ENCODE data around the gene CACNA1S.

The CACNA1S gene

DNA sequence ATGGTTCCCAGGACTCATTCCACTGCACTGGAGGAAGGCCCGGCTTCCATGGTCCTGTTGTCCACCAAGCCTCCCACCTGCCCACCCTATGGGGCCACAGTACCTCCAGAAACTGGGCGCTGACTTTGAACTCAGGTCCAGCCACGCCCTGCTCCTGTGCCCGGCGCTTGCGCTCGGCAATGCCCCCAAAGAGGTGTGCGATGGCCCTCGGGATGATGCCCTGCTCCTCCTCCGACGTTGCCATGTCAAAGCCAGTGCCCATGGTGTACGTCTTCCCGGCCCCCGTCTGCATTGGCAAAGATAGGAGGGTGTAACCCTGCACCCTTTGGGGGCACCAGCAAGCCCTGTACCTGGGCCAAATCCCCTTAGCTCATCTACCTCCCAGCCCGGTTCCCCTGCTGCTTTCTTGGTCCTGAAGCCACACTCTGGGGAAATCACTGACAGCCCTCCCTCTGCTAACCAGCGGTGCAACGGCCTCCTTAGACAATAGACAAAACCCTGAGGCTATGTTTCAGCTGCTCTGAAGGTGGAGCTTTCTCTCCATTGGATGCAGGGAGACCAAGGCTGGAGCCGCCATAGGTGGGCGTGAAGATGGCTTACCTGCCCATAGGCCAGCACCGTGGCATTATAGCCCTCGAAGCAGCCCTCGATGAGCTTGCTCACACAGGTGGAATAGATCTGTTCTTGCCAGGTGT lies 103.4 kb downstream of the CACNA1S start:
- no peak for DNase-seq

DNA sequence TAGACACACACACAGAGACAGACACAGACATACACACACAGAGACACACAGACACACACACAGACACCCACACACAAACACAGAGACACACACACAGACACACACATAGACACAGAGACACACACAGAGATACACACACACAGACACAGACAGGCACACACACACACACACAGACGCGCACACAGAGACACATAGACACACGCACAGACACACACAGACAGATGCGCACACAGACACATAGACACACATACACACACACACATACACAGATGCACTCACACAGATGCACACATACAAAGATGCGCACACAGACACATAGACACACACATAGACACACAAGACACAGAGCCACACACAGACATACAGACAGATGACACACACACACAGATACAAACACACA lies 104.7 kb downstream of the CACNA1S start:
- DNase-seq, result no peak

DNA sequence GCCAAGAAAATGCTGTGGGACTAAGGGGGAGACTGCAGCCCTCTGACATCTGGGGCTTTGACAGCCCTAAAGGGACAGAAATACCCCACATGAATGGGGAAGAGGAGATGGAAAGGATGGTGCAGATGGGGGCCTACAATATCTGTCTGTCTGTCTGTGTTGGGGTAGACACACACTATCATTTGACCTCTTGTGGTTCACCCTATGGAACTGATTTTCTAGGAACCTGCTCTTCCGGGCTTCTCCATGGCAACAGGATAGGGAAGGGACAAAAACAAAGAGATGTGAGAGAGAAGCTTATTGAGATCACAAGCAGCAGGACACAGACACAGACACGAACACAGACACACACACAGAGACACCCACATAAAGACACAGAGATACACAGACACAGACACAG lies 105.8 kb downstream of the CACNA1S start:
- no peak for DNase-seq

DNA sequence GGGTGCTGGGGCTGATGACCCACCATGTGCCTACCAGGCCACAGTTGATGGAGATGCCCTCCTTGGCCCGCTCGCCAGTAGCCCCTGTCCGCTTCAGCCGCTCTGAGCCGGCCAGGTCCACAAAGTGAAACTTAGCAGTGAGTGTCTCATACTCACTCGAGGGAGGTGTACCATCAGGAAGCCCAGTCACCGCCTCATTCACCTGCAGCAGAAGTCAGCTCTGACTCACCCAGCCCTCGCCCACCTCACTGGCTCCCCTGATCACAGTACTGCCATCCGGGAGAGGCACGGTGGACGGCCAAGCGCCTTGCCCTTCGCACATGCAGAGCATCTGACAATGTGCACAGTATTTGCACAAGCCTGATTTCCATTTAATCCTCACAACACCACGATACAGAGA lies 107.5 kb downstream of the CACNA1S start:
- DNase-seq, result no peak

DNA sequence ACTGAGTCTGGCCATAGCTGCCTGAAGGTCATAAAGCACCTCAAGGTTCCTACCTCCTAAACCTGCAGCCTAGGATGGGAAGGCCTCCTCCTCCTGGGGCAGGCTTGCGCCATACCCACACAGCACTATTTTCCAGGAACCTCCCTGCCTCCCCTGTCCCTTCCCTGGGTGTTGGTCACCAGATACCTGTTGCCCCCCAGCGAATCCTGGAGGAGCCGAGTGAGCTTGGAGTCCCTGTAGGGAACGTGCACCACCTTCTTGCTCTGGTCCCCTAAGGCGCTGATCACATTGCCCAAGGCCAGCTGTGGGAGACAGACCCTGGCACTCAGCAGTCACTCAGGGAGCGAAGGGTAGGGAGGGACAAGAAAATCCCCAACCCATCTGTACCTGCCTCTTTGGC lies 108.1 kb downstream of the CACNA1S start:
- no peak for DNase-seq

DNA sequence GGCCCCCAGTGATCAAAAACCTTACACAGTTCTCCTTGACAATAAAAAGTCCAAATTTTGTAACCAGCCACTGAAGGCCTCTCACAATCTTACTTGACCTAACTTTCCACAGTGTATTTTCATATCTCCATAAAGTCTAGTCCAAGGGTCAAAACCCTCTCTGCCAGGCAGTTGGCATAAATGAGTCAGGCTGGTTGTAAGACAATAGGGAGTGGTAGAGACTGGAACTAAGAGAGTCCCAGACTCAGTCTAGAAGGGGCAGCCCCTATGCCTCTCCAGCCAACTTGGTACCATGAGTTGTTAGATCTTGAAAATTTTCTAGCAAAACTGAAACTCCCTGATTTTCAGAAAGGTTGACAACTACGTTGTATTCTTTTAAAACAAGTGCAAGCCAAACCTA lies 109.7 kb downstream of the CACNA1S start:
- DNase-seq, result no peak

DNA sequence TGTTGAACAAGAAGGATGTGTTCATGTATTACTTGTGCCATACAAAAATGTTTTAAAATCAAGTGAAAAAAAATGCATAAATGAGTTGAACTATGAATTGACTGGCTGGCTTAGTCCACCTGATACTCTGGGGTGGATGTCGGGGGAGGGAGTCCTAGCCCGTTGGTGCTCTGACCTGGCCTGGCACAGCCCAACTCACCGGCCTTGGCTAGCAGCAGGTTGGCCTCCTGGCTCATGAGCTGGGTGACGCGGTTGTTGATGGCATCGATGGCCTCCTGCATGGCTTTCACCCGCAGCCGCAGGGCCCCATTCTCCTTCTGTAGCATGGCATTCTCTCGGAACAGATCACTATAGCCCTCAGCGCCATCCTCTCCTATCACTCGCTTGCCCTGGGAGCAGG lies 110.3 kb downstream of the CACNA1S start:
- DNase-seq, result no peak

DNA sequence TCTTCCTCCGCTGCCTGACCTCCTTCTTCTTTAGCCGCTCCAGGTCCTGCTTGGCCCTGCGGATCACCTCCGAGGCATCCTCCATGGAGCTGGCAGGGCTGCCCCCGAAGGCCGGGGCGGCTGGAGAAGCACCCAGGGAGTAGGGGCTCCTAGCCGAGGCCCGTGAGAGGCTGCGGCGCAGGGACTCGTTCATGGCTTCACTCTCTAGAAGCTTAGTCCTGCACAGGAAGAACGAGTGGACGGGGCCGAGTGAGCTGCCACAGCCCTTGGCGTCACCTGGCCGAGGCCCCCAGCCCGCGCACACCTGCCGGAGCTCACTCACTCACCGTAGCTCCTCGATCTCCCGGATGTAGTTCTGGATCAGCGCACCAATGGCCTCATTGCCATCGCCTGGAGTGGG lies 111.8 kb downstream of the CACNA1S start:
- DNase-seq, result no peak

DNA sequence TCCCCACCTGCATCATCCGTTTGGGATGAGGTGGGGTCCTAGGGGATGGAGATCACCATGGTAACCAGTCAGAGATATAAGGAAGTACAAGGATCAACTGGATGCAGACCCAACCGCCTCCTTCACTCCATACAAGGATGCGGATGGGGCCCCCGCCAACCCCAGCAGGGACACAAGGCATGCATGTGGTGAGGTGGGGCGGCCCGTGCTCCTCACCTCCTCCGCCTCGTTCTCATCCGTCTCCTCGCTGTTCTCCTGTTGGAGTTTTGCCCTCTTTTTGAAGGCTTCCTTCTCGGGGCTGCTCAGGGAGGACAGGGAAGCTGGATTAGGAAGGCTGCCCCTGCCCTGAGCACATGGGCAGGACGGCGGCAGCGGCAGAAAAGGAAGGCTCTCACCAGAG lies 112.6 kb downstream of the CACNA1S start:
- no peak for DNase-seq

DNA sequence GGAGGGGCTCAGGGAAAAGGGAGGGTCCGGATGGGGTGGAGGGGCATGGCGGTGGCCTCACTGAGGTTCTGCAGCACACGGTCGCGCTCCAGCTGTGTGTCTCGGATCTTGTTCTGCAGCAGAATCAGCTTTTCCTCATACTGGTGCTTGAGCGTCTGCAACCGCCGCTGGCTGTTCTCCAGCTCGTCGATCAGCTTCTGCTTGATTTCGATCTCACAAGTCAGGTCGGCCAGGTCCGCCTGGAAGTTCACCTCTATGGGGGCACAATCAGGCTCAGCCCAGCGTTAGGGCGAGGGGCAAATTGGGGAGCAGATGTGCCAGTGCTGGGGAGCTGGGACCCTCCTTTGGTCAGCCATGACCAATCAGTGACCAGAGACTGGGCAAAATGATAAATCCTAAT lies 113.9 kb downstream of the CACNA1S start:
- no peak for DNase-seq

DNA sequence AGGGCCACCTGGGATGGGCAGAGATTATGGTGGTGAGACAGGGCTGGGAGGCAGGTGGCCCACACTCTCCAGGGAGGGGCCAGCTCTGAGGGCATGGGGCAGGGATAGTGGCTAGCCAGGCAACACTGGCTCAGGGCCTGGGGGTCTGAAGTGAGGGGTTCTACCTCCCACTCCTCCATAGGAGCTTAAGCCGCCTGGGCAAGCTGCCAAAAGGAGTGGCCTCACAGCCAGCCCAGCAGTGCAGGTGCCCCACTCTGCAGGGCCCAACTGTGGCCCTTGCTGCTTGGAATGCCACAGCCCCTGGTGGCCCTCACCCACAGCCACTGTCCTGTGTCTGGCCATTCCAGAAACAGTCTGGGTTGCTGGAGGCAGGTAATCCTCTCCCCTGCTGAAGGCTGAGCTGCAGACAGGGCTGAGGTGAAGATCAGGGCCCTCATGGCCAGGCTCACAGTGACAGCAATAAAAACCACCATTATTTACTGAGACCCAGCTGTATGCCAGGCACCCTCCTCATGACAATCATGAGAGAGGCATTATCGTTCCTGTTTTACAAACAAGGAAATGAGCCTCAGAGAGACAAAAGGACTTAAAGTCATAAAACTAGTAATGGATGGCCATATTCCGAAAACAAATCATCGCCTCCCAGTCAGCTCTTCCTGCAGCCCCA lies 119.7 kb downstream of the CACNA1S start:
- no peak for DNase-seq

DNA sequence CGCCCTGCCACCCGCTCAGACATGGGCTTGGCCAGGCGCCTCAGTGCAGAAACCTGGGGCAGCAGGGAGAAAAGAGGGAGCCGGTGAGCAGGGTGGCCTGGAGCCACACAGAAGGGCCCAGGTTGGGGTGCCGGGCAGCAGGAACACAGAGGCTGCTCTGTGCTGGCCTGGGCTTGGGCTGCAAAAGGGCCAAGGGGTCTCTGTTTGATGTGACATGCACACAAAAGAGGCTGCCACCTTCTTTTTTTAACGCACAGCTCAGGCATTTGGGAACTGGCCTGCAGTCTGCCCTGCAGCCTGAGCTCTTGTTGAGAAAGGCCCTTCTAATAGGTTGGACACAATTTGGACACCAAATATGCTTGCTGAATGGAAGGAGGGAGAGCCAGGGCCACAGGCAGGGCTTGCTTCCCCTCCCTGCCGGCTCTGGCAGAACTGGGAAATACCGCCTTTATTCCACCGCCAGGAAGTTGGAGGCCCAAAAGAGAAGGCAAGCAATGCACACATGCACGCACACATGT lies 121.1 kb downstream of the CACNA1S start:
- no peak for DNase-seq

DNA sequence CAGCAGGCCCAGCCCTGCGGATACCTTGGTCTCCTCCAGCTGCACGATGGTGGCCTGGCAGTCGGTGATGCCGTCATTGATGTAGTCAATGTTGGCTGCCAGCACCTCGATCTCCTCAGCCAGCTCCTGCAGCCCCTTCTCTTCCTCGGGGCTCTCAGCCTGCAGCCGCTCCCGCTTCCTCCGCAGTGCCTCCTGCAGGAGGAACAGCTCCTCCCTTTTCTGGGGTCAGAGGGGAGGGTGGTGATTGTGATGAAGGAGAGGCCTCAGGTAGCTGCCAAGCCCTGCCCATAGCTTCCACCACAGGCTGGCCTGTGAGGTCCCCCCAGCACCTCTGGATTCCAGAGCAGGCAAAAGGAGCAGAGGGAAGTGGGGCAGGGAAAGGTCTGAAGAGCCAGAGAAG lies 122.1 kb downstream of the CACNA1S start:
- no peak for DNase-seq

Data from stimulated activated CD4-positive, alpha-beta T cell treated with anti-CD3 and anti-CD28 coated beads, Interleukin-2, amount 100 ng/mL, for 24 hours (primary cell).